ENCODE results near the gene RAB39A. TPM values are rescaled to one million over a fixed set of nuclear protein-coding genes. Genes with fewer than 3 reads are reported as not detected.
"Not testable (repeated sequence)": the region's sequence is repeated elsewhere in the genome, so short reads cannot be mapped to it uniquely, and the experiment has no call there.

The RAB39A gene
- total RNA-seq, 1 experiment from 2014 or later, result 17.2 TPM

DNA sequence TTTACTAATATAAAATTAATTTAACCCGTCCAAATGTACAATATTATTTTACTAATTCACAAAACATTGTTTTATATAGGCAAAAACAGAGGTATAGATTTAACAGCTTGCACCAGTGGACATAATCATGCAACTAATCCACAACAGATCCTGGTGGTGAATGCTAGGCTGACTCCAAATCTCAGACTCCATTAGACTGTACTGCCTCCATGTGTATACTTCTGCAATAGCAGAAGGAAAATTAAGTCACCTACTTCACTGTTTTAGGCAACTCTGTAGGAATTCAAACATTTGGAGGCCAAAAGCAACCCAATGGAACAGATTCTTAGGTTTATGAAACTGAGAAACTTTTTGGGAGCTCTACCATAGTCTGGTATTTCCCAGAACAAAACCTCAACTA, 30.0 kb upstream of the RAB39A start:
- TF ChIP-seq CTCF (conservative IDR thresholded peaks at IDR 0.05; ENCODE audit: low read depth, low read length), result peak; percentile 74
- TF ChIP-seq EZH2 (IDR thresholded peaks at IDR 0.05; ENCODE audit: borderline replicate concordance, low read depth, low read length, poor library complexity, severe bottlenecking), result no peak
- intact Hi-C loops (cut with micrococcal nuclease; ENCODE audit: unreplicated experiment), result loop anchor here (2.0 to 10.0 kb wide), 2 partner anchors 153 to 323 kb away; no protein-coding TSS in a partner anchor
- Histone ChIP-seq H3K4me3 (ENCODE audit: low read depth, low read length, poor library complexity, severe bottlenecking) (no peak overlapping the region), H3K9me3 (ENCODE audit: low read depth, low read length, poor library complexity, severe bottlenecking) (no peaks in the 10 kb centered on the region), H3K27ac (ENCODE audit: low read depth, low read length, poor library complexity, severe bottlenecking) (no peak overlapping the region), H3K36me3 (ENCODE audit: insufficient read depth, low read length, poor library complexity, severe bottlenecking) (no peaks in the 10 kb centered on the region), H3K4me1 (ENCODE audit: insufficient read depth, low read length, poor library complexity, severe bottlenecking) (no peaks in the 10 kb centered on the region), H3K27me3 (replicated peaks; ENCODE audit: insufficient read depth, low read depth, low read length, poor library complexity) (peaks cover 5% of the 10 kb centered on the region)
- peak; percentile 65 for DNase-seq (ENCODE audit: low spot score)
- POLR2A ChIA-PET (ENCODE audit: low non-redundant PET), result no interaction called here
- CTCF ChIA-PET, result interaction anchor here (0.5 to 1.2 kb wide), 3 partner anchors 9 to 330 kb away, joined by 3 read pairs; no protein-coding TSS in a partner anchor
- BruUV-seq (replicated peaks), result no TSS peak

- Histone ChIP-seq H3K27ac (ENCODE audit: low read depth, low read length, poor library complexity, severe bottlenecking) (no peak overlapping the region), H3K27me3 (replicated peaks; ENCODE audit: insufficient read depth, low read depth, low read length, poor library complexity) (no peaks in the 10 kb centered on the region), H3K9me3 (ENCODE audit: low read depth, low read length, poor library complexity, severe bottlenecking) (no peaks in the 10 kb centered on the region), H3K4me1 (ENCODE audit: insufficient read depth, low read length, poor library complexity, severe bottlenecking) (no peaks in the 10 kb centered on the region), H3K36me3 (ENCODE audit: insufficient read depth, low read length, poor library complexity, severe bottlenecking) (no peaks in the 10 kb centered on the region), H3K4me3 (ENCODE audit: low read depth, low read length, poor library complexity, severe bottlenecking) (no peak overlapping the region)
- ChIA-PET POLR2A (ENCODE audit: low non-redundant PET) (no interaction called here), CTCF (no interaction called here)
- TF ChIP-seq EZH2 (IDR thresholded peaks at IDR 0.05; ENCODE audit: borderline replicate concordance, low read depth, low read length, poor library complexity, severe bottlenecking), result no peak
- TF ChIP-seq CTCF (conservative IDR thresholded peaks at IDR 0.05; ENCODE audit: low read depth, low read length), result no peak
- intact Hi-C loops (cut with micrococcal nuclease; ENCODE audit: unreplicated experiment), result no loop called here
- DNase-seq (ENCODE audit: low spot score), result no peak
- no TSS peak for BruUV-seq (replicated peaks)
Observed at GRCh38 chr11:107908211-107908610, 20.0 kb upstream of the RAB39A start.

- H3K36me3 ChIP-seq (ENCODE audit: insufficient read depth, low read length, poor library complexity, severe bottlenecking); intact Hi-C loops (cut with micrococcal nuclease; ENCODE audit: unreplicated experiment); H3K4me3 ChIP-seq (ENCODE audit: low read depth, low read length, poor library complexity, severe bottlenecking); H3K27ac ChIP-seq (ENCODE audit: low read depth, low read length, poor library complexity, severe bottlenecking); POLR2A ChIA-PET (ENCODE audit: low non-redundant PET); H3K27me3 ChIP-seq (replicated peaks; ENCODE audit: insufficient read depth, low read depth, low read length, poor library complexity); BruUV-seq (replicated peaks); CTCF ChIA-PET; H3K4me1 ChIP-seq (ENCODE audit: insufficient read depth, low read length, poor library complexity, severe bottlenecking); H3K9me3 ChIP-seq (ENCODE audit: low read depth, low read length, poor library complexity, severe bottlenecking); DNase-seq (ENCODE audit: low spot score): not testable (repeated sequence)
Observed at GRCh38 chr11:107912415-107912814, 15.8 kb upstream of the RAB39A start.

DNA sequence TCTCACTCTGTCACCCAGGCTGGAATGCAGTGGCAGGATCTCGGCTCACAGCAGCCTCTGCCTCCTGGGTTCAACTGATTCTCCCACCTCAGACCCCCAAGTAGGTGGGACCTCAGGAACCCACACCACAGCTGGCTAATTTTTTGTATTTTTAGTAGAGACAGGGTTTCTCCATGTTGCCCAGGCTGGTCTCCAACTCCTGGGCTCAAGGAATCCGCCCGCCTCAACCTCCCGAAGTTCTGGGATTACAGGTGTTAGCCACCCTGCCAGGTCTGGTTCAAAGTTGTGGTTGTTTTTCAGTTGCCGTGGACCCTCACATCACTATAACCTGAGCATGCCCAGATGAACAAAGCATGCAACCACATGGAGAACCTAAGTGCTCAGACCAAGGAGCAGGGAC, 13.0 kb upstream of the RAB39A start:
- intact Hi-C loops (cut with micrococcal nuclease; ENCODE audit: unreplicated experiment), result no loop called here

More for the DNA sequence above, 13.0 kb upstream of the RAB39A start:
- H3K36me3 ChIP-seq (ENCODE audit: insufficient read depth, low read length, poor library complexity, severe bottlenecking), result no peaks in the 10 kb centered on the region
- no peaks in the 10 kb centered on the region for H3K27me3 ChIP-seq (replicated peaks; ENCODE audit: insufficient read depth, low read depth, low read length, poor library complexity)
- ChIA-PET CTCF (interaction anchor here (0.7 kb wide), 1 partner anchor 22 kb away, joined by 3 read pairs; no protein-coding TSS in a partner anchor), POLR2A (ENCODE audit: low non-redundant PET) (no interaction called here)
- no peak overlapping the region for H3K27ac ChIP-seq (ENCODE audit: low read depth, low read length, poor library complexity, severe bottlenecking)
- TF ChIP-seq CTCF (conservative IDR thresholded peaks at IDR 0.05; ENCODE audit: low read depth, low read length) (no peak), EZH2 (IDR thresholded peaks at IDR 0.05; ENCODE audit: borderline replicate concordance, low read depth, low read length, poor library complexity, severe bottlenecking) (no peak)
- no peaks in the 10 kb centered on the region for H3K9me3 ChIP-seq (ENCODE audit: low read depth, low read length, poor library complexity, severe bottlenecking)
- no peak overlapping the region for H3K4me3 ChIP-seq (ENCODE audit: low read depth, low read length, poor library complexity, severe bottlenecking)
- BruUV-seq (replicated peaks), result no TSS peak
- no peaks in the 10 kb centered on the region for H3K4me1 ChIP-seq (ENCODE audit: insufficient read depth, low read length, poor library complexity, severe bottlenecking)
- no peak for DNase-seq (ENCODE audit: low spot score)
